ENCODE results near the gene ROM1. TPM values are rescaled to one million over a fixed set of nuclear protein-coding genes. Genes with fewer than 3 reads are reported as not detected.

The ROM1 gene
- total and polyA plus RNA-seq, 2 donors (not counting 3 experiments of a cell fraction or from before 2014, with no cell fraction given), result 5.3 to 8.8 TPM

DNA sequence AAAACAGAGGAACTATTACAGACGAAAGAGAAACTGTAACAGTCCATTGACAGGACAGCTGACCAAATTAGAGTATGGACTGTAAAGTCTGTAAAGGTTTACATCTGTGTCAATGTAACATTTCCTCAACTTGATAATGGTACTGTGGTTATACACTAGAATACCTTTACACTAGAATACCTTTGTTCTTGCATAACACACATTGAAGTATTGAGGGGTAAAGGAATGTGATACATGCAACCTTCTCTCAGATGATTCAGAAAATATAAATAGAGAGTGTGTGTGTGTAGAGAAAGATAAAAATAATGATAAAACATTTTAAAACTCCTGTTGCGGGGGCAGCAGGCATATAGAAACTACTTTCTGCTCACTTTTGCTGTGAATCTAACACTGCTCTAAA, 33.8 kb upstream of the ROM1 start:
- H2AFZ ChIP-seq (ENCODE audit: low read depth, low read length), result no peak overlapping the region
- H3K27ac ChIP-seq (ENCODE audit: insufficient read depth, low read depth, low read length), result no peak overlapping the region
- dilution Hi-C loops (cut with MboI; ENCODE audit: extremely low pct_ligation_motif_present, low sequenced_read_pairs) (no loop called here), intact Hi-C loops (cut with micrococcal nuclease) (no loop called here)
- peaks cover 19% of the 10 kb centered on the region for H3K79me2 ChIP-seq (ENCODE audit: control insufficient read depth, insufficient read depth, low read length)
- no peaks in the 10 kb centered on the region for H3K9me3 ChIP-seq (replicated peaks; ENCODE audit: control insufficient read depth, insufficient read depth, low read length)
- no peak overlapping the region for H3K9ac ChIP-seq (replicated peaks; ENCODE audit: extremely low read depth, insufficient read depth, low read length)
- H3K36me3 ChIP-seq (ENCODE audit: control insufficient read depth in 2 of 2, extremely low read depth in 1 of 2, insufficient read depth in 2 of 2, low read length in 2 of 2), result peaks cover 0 to 6% of the 10 kb centered on the region in 2 experiments
- no peak overlapping the region for H3K4me2 ChIP-seq (ENCODE audit: insufficient read depth, low read length)
- H3K4me3 ChIP-seq (replicated peaks in 1 of 3; ENCODE audit: insufficient read depth in 1 of 3, low read depth in 1 of 3, low read length in 3 of 3), result no peak overlapping the region
- TF ChIP-seq, protein P1, sequence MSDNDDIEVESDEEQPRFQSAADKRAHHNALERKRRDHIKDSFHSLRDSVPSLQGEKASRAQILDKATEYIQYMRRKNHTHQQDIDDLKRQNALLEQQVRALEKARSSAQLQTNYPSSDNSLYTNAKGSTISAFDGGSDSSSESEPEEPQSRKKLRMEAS (IDR thresholded peaks at IDR 0.05; ENCODE audit: insufficient read depth, insufficient read length), result no peak
- TF ChIP-seq MYC (IDR thresholded peaks at IDR 0.05; ENCODE audit: low read depth, low read length) (no peak), EZH2 (IDR thresholded peaks at IDR 0.05; ENCODE audit: borderline replicate concordance, low read depth, low read length, severe bottlenecking) (no peak), FOS (IDR thresholded peaks at IDR 0.05; ENCODE audit: borderline replicate concordance, insufficient read depth, low read length) (no peak), POLR2A (IDR thresholded peaks at IDR 0.05; ENCODE audit: low read depth, low read length) (no peak), JUN (IDR thresholded peaks at IDR 0.05; ENCODE audit: borderline replicate concordance, insufficient read depth, insufficient read length, low read depth) (no peak), GATA2 (IDR thresholded peaks at IDR 0.05; ENCODE audit: insufficient read depth, insufficient read length, low read depth, low read length) (no peak), POLR2AphosphoS5 (IDR thresholded peaks at IDR 0.05; ENCODE audit: insufficient read depth, low read depth, low read length) (no peak)
- TF ChIP-seq, protein P2, sequence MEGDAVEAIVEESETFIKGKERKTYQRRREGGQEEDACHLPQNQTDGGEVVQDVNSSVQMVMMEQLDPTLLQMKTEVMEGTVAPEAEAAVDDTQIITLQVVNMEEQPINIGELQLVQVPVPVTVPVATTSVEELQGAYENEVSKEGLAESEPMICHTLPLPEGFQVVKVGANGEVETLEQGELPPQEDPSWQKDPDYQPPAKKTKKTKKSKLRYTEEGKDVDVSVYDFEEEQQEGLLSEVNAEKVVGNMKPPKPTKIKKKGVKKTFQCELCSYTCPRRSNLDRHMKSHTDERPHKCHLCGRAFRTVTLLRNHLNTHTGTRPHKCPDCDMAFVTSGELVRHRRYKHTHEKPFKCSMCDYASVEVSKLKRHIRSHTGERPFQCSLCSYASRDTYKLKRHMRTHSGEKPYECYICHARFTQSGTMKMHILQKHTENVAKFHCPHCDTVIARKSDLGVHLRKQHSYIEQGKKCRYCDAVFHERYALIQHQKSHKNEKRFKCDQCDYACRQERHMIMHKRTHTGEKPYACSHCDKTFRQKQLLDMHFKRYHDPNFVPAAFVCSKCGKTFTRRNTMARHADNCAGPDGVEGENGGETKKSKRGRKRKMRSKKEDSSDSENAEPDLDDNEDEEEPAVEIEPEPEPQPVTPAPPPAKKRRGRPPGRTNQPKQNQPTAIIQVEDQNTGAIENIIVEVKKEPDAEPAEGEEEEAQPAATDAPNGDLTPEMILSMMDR (IDR thresholded peaks at IDR 0.05; ENCODE audit: extremely low read depth in 1 of 2, insufficient read depth in 1 of 2, low read depth in 1 of 2, low read length in 2 of 2), result no peak
- H3K4me1 ChIP-seq (ENCODE audit: control insufficient read depth, extremely low read depth, insufficient read depth, low read length), result peaks cover 41% of the 10 kb centered on the region
- H3K27me3 ChIP-seq (ENCODE audit: control insufficient read depth in 2 of 2, insufficient read depth in 2 of 2, low read length in 2 of 2), result no peaks in the 10 kb centered on the region
- FAIRE-seq, result peak; percentile 72
- ChIA-PET POLR2A (interaction anchor here (2.0 kb wide), 1 partner anchor 12 kb away, joined by 5 read pairs; the partner anchor contains the start of gene TUT1), CTCF (interaction anchor here (0.7 to 2.9 kb wide), 4 partner anchors 9 to 155 kb away, joined by 3 to 31 read pairs (median 4); partner anchors contain the start of gene TUT1)
- H3K9me1 ChIP-seq (replicated peaks; ENCODE audit: control insufficient read depth, extremely low read depth, insufficient read depth, low read length), result no peaks in the 10 kb centered on the region
- DNase-seq (ENCODE audit: low read depth, low spot score), result no peak
- BruUV-seq (replicated peaks), result no TSS peak
- no peaks in the 10 kb centered on the region for H4K20me1 ChIP-seq (replicated peaks; ENCODE audit: control insufficient read depth, extremely low read depth, insufficient read depth, low read length)

Data from endothelial cell of umbilical vein (primary cell).